ENCODE results near the gene TEAD3.

Gene TEAD3

GRCh38 chr6:35474131-35474941 is 22.5 kb downstream of the TEAD3 start:
- DNase-seq = no peak

GRCh38 chr6:35473850-35474130 is 23.1 kb downstream of the TEAD3 start:
- DNase-seq = no peak

DNA sequence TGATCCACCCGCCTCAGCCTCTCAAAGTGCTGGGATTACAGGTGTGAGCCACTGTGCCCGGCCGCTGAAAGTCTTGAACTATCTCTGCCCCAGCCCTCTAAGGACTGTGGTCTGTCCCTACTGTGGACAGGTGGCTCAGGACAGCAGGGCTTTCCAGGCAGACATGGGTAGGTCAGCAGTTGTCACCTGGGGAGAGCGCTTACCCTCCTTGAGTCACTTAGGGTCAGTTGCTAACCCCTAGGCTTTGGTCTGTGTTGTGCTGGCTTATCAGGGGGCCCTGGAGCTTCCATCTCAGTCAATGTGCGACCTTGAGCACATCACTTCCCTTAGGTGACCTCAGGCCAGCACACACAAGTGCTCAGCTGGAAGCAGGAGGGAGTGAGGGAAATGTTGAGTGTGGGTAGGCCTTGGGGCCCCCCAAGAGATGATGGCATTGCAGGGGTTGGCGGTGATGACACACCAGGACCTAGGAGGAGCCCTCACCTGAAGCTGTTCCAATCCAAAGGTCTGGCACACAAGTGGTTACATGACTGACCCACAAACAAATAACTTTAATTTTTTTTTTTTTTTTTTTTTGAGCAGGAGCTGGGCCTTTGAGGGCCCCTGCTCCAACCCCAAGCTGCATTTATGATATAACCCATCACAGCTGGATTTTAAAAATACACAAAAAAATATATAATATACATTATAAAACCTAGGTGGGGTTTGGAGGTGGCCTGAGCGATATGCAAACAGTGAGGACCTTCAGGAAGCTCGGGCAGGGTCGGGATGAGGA is 23.6 kb downstream of the TEAD3 start:
- no peak for DNase-seq

DNA sequence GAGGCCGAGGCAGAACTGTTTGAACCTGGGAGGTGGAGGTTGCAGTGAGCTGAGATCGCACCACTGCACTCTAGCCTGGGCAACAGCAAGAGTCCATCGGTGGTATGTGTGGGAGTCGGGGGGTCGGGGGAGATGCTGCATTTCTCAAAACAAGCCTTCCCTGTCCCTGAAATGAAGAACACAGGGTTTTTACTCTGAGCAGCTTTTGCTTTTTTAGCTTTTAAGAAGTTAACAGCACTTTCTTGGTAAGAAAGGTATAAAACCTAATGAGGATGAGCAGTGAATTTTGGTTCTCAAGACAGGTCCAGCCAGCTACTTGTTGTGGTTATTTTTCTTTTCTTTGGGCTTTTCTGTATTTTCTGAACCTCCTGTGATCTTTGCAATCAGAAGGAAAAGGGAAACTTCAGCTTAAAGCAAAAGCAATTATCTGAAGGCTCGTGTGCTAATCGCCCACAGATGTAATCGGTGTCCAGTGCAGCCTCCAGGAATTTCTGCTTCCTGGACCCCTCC is 25.0 kb downstream of the TEAD3 start:
- DNase-seq = no peak

- DNase-seq = no peak
These were observed 26.2 kb downstream of the TEAD3 start for GRCh38 chr6:35470663-35471120.

DNA sequence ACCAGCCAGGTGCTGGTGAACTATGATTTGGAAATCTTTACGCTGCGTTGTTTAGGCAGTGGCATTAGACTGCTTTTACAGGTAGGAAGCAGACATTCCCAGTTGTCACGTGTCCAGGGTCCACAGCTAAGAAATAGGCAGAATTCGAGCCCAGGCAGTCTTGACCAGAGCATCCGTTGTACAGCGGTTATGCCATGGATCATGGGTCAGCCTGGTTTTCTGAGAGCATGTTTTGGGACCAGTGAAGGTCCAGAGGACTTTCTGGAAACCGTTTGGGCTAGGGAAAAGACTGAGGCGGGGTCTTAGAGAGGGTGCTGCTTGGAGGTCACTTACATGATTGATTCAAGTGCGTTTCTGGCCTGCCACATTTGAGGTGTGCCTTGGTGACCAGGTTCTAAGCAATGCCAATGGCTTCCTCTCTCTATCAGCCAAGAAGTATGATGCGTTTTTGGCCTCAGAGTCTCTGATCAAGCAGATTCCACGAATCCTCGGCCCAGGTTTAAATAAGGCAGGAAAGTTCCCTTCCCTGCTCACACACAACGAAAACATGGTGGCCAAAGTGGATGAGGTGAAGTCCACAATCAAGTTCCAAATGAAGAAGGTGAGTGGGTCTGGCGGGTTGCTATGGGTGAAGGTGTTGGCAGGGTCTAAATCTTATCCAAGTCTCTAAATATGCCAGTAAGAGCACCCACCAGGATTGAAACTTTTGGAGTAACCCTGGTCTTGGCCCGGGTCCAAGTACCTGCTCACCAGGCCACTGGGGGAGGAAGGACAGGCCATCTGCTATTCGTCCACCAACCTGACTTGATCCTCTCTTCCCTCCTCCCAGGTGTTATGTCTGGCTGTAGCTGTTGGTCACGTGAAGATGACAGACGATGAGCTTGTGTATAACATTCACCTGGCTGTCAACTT is 26.9 kb downstream of the TEAD3 start:
- DNase-seq = no peak

GRCh38 chr6:35468980-35469750 is 27.7 kb downstream of the TEAD3 start:
- no peak for DNase-seq

- peak; percentile 95 for DNase-seq
These were observed 28.5 kb downstream of the TEAD3 start, which contains the start of gene RPL10A for GRCh38 chr6:35468181-35468979. TSS of gene RPL10A (plus strand) at chr6:35468401. CDS start at chr6:35468435, 34 bp downstream.

GRCh38 chr6:35465646-35466045 is 31.2 kb downstream of the TEAD3 start:
- no peak for DNase-seq

DNA sequence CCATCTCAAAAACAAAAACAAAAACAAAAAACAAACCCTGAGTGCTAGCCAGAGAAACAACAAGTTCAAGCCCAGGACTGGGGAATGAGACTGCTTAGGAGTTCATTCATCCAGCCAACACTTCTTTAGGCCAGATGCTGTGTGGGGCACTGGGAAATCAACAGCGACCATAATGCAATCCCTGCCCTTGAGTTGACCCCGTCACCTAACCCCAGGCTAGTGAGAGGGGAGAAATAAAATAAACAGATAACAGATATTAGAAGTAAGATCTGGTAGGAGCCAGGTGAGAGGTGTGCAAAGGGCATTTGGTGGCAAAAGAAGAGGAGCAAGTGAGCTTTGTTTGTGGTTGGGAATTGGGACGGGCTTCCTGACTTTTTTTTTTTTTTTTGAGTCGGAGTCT is 33.6 kb downstream of the TEAD3 start:
- no peak for DNase-seq

DNA sequence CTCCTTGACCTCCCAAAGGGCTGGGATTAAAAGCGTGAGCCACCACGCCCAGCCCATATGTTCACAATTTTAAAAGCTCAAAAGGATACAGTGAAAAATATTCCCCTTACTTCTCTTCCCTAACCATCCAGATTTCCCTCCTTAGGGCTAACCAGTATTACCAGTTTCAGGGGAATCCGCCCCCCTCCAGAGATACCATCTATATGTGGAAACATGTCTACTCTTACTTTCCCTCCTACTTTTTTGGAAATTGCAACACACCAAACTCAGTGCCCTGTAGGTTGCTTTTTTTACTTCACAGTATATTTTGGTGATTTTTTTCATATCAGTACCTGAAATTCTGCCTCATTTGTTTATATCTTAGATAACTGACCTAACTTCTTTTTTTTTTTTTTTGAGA is 35.6 kb downstream of the TEAD3 start:
- no peak for DNase-seq

DNA sequence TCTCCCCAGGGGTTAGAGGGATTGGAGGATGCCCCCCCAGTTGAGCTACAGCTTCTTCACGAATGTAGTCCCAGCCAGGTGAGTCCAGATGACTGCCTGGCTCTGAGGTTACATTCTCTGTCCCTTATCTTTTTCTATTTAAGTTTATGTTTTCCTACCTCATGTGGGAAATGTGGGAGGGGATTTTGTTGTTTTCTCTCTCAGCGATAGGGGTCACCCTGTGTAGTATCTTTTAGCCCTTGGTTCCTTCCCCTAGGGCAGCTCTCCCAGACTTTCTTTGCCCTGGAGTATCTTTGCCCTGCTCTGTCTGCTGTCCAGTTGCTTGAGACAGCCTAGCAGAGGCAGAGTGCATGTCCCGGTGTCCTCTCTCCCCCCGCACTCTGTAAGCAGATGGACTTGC is 39.0 kb downstream of the TEAD3 start:
- DNase-seq = no peak

DNA sequence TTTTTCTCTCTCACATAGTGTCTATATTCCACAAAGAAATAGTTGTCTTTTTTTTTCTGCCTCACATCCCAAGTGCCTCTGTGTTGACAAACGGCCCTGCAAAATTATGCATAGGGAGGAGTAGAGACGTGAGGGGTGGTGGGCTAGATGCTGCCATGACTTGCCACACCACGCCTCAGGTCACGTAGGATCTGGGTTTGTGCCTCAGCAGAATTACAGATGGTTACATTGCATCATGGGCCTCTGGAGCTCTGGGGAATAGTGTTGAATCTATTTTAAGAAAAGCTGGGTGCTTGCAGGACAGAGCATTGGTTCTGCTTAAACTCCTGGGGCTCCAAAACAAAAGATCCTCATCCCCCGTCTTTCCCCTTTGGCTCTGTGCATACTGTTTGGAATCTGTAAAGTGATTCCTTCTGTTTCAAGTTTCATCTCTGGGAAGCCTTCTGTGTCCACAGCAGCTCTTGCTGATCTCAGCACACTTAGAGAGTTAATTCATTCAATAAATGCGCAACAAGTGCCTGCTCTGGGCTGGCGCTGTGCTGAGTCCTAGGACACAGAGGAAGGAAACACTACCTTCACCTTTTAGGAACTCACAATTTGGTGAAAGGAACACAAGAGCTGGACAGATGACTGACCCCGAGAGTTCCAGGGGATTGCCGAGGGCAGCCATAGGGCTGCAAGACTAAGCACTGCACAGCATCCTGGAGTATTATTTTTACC is 42.3 kb downstream of the TEAD3 start:
- no peak for DNase-seq

DNA sequence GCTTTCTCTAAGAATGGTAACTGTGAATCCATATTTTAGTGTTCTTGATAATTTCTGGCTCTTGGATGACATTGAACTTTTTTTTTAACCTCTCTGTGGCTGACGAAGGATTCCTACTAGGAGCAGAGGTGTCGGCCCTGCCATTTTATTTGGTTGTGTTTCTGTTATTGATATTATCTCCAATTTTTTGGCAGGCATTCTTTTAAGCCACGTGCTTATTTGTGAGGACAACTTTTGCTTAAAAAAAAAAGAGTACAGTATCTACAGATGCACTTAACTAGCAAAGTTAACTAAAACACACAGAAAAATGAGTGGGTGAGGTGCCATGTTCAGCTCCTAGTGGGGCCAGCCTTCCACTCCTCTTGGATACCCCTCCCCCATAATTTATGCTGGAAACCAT is 43.6 kb downstream of the TEAD3 start:
- DNase-seq = no peak

GRCh38 chr6:35452183-35453090 is 44.4 kb downstream of the TEAD3 start, which contains the start of gene FANCE:
TSS of gene FANCE (plus strand) at chr6:35452338. CDS start at chr6:35452546, 208 bp downstream.
- peak; percentile 89 for DNase-seq

- no peak for DNase-seq
These were observed 45.3 kb downstream of the TEAD3 start for GRCh38 chr6:35451354-35452182.

- peak; percentile 33 for DNase-seq
These were observed 47.5 kb downstream of the TEAD3 start for GRCh38 chr6:35449287-35449881.

DNA sequence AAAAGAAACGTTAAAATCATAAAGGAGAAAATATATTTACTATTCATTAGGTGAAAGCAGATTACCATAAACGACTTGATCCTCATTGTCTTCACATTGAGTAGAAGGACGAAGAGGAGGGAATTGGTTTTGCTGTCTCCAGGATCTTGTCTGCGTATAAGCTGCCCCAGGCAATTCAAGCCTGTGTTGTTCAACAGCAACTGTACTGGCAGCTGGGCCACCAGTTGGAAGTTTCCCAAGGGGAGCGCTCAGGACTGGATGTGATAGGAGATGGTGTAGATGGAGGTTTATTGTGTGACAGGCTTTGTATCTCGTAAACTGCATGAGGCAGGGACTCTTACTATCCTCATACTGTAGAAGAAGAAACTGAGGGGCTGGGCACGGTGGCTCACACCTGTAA is 48.7 kb downstream of the TEAD3 start:
- no peak for DNase-seq
